ENCODE data around the gene RASL11A.

DNA sequence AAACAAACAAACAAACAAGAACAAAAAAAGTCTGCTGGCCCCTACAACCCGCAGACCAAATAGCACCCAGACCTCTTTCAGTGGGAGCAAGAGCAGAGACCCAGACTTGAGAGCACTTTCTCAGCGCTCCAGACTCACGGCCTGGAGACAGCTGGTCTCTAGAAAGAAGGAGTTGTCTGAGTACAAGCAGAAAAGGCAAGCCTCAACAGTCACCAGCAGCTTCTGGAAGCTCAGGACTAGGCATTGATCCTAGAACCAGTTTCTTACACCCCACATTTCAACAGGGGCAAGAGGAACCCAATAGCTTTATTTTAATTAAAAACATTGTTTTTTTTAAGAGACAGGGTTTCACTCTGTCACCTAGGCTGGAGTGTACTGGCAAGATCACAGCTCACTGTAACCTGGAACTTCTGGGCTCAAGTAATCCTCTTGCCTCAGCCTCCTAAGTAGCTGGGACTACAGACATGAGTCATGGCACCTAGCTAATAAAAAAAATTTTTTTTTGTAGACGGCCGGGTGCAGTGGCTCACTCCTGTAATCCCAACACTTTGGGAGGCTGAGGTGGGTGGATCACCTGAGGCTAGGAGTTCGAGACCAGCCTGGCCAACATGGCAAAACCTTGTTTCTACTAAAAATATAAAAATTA, 30.4 kb downstream of the RASL11A start:
- TF ChIP-seq NR3C1 (CRISPR knock-in tag; IDR thresholded peaks at IDR 0.05) (no peak), AFF4 (CRISPR knock-in tag; IDR thresholded peaks at IDR 0.05) (no peak), EP300 (IDR thresholded peaks at IDR 0.05; ENCODE audit: low read depth in 2 of 2, low read length in 2 of 2) (no peak), EP300 (CRISPR knock-in tag; IDR thresholded peaks at IDR 0.05; ENCODE audit: borderline replicate concordance) (no peak), POLR2AphosphoS5 (IDR thresholded peaks at IDR 0.05; ENCODE audit: low read depth, low read length) (no peak), THAP11 (CRISPR knock-in tag; IDR thresholded peaks at IDR 0.05) (no peak)
- TF ChIP-seq, protein P1, sequence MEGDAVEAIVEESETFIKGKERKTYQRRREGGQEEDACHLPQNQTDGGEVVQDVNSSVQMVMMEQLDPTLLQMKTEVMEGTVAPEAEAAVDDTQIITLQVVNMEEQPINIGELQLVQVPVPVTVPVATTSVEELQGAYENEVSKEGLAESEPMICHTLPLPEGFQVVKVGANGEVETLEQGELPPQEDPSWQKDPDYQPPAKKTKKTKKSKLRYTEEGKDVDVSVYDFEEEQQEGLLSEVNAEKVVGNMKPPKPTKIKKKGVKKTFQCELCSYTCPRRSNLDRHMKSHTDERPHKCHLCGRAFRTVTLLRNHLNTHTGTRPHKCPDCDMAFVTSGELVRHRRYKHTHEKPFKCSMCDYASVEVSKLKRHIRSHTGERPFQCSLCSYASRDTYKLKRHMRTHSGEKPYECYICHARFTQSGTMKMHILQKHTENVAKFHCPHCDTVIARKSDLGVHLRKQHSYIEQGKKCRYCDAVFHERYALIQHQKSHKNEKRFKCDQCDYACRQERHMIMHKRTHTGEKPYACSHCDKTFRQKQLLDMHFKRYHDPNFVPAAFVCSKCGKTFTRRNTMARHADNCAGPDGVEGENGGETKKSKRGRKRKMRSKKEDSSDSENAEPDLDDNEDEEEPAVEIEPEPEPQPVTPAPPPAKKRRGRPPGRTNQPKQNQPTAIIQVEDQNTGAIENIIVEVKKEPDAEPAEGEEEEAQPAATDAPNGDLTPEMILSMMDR (CRISPR knock-in tag; IDR thresholded peaks at IDR 0.05), result no peak
